ENCODE measurements around the gene SPRYD3.

DNA sequence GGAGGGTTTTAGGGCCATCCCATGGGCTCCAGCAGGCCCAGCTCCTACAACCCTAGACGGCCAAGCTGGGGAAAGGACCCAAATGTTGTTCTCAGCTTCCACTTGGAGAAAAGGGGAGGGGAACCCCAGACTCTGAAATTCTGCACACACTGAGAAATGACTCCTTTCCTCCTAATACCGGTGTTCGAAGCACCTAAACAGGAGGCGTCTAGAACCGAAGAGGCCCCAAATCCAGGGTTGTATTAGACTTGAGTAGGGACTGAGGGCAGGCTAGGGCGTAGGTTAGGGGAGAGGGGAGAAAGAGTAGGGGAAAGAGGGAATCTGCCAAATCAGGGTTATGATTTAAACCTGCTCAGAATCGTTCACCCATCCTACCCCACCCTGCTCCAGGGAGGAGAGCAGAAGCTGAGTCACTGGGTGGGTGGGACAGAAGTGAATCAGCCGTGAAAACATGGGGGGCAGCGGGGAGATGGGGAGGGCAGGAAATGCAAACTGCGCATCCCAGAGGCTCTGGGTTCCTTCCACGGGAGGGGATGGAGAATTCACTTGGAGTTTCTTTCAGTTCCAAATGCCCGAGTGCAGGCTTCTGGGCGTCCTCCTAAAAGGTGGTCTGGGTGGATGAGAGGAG lies 19.3 kb upstream of the SPRYD3 start:
- TF ChIP-seq, protein P1, sequence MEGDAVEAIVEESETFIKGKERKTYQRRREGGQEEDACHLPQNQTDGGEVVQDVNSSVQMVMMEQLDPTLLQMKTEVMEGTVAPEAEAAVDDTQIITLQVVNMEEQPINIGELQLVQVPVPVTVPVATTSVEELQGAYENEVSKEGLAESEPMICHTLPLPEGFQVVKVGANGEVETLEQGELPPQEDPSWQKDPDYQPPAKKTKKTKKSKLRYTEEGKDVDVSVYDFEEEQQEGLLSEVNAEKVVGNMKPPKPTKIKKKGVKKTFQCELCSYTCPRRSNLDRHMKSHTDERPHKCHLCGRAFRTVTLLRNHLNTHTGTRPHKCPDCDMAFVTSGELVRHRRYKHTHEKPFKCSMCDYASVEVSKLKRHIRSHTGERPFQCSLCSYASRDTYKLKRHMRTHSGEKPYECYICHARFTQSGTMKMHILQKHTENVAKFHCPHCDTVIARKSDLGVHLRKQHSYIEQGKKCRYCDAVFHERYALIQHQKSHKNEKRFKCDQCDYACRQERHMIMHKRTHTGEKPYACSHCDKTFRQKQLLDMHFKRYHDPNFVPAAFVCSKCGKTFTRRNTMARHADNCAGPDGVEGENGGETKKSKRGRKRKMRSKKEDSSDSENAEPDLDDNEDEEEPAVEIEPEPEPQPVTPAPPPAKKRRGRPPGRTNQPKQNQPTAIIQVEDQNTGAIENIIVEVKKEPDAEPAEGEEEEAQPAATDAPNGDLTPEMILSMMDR (IDR thresholded peaks at IDR 0.05) = no peak
- TF ChIP-seq POLR2A (IDR thresholded peaks at IDR 0.05) (no peak), POLR2AphosphoS5 (IDR thresholded peaks at IDR 0.05) (peak in 1 of 3 donors; percentile 21)
